T-helper 1 cell treated with Interleukin-12 subunit alpha and Interleukin-12 subunit beta and Interleukin-4 antibody, amounts not matched to agents 30 ng/mL and 1 ng/mL, for 36 hours (primary cell): ENCODE results near the gene OTUD5. TPM values are rescaled to one million over a fixed set of nuclear protein-coding genes. Genes with fewer than 3 reads are reported as not detected.

Experiments
- intact Hi-C: fragments of 100-400 bp; cut with micrococcal nuclease; formaldehyde crosslinking; loops from one replicate; pipeline ENCODE4 v1.15.1; 2024
- total RNA-seq: library from RNA; stranded (reverse); gene quantifications from 2 replicates; pipeline ENCODE4 v1.2.3, GENCODE V29; 2022

The OTUD5 gene
- total RNA-seq, 1 donor from 2014 or later = 71.1 TPM

GRCh38 chrX:48938721-48939425, 18.5 kb downstream of the OTUD5 start:
- intact Hi-C loops = loop anchor here (1.0 to 5.0 kb wide), 4 partner anchors 18 to 417 kb away; partner anchors contain the start of genes EBP and OTUD5

DNA sequence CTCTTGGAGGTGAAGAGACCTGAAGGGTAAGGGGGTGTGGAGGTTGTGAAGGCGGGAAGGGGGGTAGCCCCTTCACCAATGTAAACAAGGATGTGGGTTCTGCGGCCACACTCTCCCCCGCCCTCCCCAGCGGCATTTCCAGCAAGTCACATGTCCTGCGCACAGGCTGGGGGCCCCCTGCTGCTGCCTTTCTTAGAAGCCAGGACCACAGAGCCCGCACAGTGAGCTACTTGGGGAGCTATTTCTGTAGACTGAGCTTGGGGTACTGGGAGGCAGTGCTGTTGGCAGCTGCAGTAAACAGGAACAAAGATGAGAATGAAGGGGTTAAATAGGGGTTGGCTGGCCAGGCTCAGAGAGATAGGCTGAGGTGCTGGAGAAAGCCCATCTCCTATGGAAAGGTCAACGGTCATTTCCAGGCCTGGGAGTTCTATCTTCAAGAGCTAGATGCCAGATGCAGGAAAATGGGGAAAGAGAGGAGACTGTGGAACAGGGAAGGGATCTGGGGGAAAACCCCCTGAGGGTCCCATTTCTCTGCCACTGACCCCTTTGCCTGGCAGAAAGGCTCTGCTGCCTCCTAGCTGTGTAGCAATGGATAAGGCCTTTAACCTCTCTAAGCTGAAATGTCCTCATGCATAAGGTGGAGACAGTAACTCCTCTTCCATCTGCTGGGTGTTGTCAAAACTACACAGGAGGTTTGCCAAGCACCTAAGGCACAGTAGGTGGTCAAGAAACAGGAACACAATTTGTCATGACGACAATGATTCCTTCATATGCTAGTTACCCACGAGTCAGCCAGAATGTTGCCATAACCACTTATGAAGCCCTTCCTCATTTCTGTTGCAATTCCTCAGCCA, 20.1 kb downstream of the OTUD5 start:
- intact Hi-C loops = loop anchor here (1.0 to 5.0 kb wide), 7 partner anchors 8 to 415 kb away; partner anchors contain the start of genes EBP, HDAC6, PIM2 and PQBP1

DNA sequence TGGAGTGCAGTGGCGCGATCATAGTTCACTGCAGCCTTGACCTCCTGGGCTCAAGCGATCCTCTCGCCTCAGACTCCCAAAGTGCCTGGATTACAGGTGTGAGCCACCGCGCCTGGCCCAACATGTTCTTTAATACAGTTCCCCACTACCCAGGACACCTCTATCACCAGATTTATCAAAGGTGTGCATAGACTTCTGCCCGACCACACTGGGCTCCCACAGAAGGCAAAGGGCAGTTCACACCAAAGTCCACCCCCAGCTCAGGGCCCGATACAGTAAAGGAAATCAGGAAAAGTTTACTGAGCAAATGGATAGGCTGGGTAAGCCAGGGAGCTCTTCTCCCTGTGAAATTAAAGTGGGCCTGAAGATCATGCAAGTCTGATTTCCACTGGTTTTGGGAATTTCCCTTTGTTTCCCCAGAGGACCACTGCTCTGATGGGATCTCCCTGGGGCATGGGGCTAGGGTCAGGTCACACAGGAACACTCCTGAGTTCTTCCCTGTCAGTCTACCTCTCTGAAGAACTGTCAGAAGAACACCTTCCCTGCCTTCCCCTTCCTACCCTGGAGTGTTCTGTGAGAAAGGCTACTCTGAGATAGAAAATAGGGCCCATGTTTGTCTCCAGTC, 20.9 kb downstream of the OTUD5 start:
- intact Hi-C loops = loop anchor here (1.0 to 5.0 kb wide), 7 partner anchors 9 to 414 kb away; partner anchors contain the start of genes EBP, HDAC6, PIM2 and PQBP1

GRCh38 chrX:48935301-48935670, 22.1 kb downstream of the OTUD5 start:
- intact Hi-C loops = loop anchor here (5.0 kb wide), 1 partner anchor 413 kb away; the partner anchor contains the start of gene EBP

DNA sequence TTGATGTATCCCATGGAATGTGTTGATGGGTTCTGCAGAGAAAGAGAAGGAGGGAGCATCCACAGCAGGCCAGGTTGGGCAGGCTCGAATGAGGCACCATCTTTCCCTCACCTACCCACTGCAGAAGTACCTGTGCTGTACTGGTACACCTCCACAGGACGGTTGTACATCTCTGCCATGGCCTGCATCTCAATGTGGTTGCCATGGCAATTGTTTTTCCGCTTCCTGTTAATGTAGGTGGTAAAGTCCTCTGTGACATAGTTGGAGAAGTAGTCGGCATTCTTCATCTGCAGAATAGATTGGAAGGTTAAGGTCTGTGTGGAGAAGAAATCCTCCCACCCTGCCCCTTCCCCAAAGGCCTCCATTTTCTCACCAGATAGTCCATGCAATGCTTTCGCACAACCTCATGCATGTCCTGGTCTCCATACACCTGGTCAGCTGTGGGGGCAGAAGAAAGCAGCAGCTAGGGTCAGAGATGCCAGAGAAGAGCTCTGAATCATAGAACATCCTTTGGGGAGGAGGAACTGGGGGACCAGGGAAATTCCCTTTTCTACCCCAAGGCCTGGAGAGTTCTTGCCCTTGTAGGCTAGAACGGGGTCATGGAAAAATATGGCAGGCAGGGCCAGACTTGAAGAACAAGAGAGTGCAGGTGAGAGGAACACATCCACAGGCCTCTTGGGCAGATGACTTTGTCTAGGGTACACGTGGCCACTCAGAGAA, 22.7 kb downstream of the OTUD5 start:
- intact Hi-C loops = loop anchor here (5.0 kb wide), 1 partner anchor 412 kb away; the partner anchor contains the start of gene EBP

DNA sequence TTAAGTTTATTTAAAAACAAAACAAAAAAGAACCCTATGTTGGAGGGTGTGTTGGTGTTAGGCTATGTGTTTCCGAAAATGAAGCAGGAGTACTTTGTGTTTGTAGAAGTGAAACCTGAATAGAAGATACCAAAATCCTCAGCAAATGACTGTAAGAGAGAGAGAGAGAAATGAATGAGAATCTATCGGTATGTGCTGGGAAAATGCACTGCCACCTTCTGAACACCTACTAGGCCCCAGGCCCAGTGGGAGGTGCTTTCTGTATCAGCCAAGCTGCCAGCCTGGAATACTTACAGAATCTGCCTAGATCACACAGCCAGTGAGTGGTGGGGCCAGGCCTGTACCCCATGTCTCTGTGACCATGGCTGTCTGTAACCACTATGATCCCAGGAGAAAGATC, 23.6 kb downstream of the OTUD5 start:
- intact Hi-C loops = no loop called here

- intact Hi-C loops = no loop called here
Measured at GRCh38 chrX:48927736-48928382, 29.5 kb downstream of the OTUD5 start.

- intact Hi-C loops = no loop called here
Measured at GRCh38 chrX:48927123-48927522, 30.3 kb downstream of the OTUD5 start.

- intact Hi-C loops = no loop called here
Measured at GRCh38 chrX:48924270-48924669, 33.1 kb downstream of the OTUD5 start.

DNA sequence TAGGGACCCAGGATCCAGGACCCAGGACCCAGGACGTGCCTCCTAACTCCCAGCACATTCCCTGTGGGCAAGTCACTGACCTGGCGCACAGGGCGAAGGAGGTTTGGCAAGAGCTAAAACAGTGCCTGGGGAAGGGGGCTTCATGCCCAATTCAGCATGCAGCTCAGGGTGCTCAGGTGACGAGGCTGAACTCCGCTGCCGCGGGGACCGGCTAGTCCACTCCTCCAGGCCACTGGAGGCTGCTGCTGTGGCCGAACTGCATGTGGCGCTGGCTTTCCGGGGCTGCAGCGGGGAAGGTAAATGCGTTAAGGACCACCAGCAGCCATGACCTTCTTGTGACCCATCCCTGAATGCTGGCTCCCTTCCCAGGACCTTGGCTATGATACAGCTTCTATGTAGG, 33.6 kb downstream of the OTUD5 start:
- intact Hi-C loops = no loop called here

DNA sequence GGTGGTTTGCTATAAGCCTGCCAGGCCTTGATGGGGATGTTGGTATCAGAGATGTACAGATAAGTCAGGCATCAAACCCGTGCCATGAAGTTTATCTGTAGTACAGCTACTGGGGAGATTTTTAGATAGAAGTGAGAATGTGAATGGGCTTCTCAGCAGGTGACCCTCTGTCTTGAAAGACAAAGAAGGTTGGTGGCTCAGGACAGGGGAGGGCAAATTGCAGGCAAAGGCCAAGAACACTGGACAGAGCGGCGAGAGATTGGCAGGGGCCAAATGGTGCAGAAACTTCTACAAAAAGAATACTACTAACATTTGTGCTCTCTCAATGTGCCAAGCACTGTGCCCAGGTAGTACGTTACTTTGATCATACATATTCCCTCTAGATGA, 36.7 kb downstream of the OTUD5 start:
- intact Hi-C loops = no loop called here

GRCh38 chrX:48919947-48920717, 37.3 kb downstream of the OTUD5 start:
- intact Hi-C loops = loop anchor here (1.0 to 5.0 kb wide), 10 partner anchors 9 to 398 kb away; partner anchors contain the start of genes EBP, PPP1R3F, SLC35A2 and SUV39H1

DNA sequence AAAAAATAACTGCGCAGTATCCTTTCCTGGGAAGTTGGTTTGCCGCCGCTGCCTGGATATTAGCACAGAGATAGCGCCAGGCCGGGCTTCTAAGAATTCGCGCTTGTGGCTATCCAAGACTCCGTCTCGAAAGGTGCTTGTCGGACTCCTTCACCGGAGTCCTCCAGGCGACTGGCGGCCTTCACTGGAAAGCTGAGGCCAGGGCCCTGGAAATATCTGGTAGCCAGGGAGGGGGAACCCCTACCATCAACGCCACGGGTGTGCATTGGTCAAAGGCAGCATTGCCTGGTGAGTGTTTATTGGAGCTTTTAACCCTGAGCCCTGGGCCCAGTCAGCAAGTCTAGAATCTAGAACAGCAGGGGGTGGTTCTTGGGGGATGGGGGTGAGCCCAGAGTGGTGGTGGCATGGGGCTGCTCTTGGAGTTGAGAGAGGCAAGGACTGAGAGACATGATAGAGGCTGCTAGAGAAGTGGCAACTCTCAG, 38.0 kb downstream of the OTUD5 start:
- intact Hi-C loops = loop anchor here (1.0 to 5.0 kb wide), 10 partner anchors 8 to 397 kb away; partner anchors contain the start of genes EBP, PPP1R3F, SLC35A2 and SUV39H1

GRCh38 chrX:48918643-48919340, 38.6 kb downstream of the OTUD5 start, which contains the start of gene PIM2:
TSS of gene PIM2 (minus strand) at chrX:48919024. CDS start at chrX:48918834, 190 bp downstream.
- intact Hi-C loops = loop anchor here (1.0 to 5.0 kb wide), 10 partner anchors 7 to 396 kb away; partner anchors contain the start of genes EBP, PPP1R3F, SLC35A2 and SUV39H1

- intact Hi-C loops = loop anchor here (2.0 to 5.0 kb wide), 5 partner anchors 221 to 396 kb away; partner anchors contain the start of genes EBP, PPP1R3F and SUV39H1
Measured at GRCh38 chrX:48918301-48918642, 39.1 kb downstream of the OTUD5 start.

DNA sequence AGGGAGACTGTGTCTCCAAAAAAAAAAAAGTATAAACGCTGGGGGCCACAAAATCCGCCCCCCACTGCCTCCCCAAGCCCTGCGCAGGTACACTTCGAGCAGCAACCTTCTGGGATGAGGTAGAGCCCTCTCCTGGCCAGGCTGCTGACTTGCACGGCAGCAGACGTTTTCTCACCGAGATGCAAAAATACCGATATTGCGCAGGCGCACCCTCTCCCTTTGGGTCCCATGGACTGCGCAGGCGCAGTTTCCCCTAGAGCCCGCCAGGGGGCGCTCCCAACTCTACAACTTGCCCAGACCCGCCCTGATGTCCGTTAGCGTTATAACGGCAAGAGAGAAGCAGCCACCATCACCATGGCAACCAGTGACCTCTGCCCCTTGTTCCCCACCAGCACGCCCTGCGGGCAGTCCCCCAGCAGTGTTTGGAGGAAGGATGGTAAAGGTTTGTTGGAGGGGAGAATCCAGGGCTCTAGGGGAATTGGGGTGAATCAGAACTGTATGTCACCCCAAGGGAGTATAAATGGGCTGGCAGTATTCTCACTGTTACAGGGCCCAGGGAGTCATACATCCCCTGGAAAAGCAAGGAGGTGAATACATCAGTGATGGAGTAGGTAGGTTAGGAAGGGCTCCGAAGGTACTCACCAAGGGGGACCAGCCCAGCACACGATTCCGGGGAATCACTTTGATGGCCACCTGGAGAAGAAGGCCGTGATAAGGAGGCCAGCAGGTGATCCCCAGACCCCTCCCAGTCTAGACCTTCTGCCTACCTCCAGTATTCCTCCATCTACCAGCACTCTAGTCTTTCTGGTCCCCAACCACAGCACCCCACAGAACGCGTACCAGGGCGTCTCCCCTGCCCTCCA, 40.0 kb downstream of the OTUD5 start:
- intact Hi-C loops = loop anchor here (1.0 to 5.0 kb wide), 14 partner anchors 20 to 395 kb away; partner anchors contain the start of genes EBP, GRIPAP1, HDAC6 and PPP1R3F
